Activated CD4-positive, CD25-positive, alpha-beta regulatory T cell treated with anti-CD3 and anti-CD28 coated beads, Interleukin-2, amount 50 U/mL, for 72 hours (primary cell): ENCODE data around the gene NUDT8.
"Not testable (repeated sequence)": the region's sequence is repeated elsewhere in the genome, so short reads cannot be mapped to it uniquely, and the experiment has no call there.

Source experiments
- DNase-seq: peaks from one replicate; pipeline ENCODE4 v3.0.0; 2021

The NUDT8 gene, protein sequence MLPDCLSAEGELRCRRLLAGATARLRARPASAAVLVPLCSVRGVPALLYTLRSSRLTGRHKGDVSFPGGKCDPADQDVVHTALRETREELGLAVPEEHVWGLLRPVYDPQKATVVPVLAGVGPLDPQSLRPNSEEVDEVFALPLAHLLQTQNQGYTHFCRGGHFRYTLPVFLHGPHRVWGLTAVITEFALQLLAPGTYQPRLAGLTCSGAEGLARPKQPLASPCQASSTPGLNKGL

GRCh38 chr11:67629386-67630227 lies at the start of gene NUDT8:
NUDT8 (minus strand) TSS chr11:67629937; CDS start chr11:67629911, 26 bp downstream.
- DNase-seq: peak; percentile 94

DNA sequence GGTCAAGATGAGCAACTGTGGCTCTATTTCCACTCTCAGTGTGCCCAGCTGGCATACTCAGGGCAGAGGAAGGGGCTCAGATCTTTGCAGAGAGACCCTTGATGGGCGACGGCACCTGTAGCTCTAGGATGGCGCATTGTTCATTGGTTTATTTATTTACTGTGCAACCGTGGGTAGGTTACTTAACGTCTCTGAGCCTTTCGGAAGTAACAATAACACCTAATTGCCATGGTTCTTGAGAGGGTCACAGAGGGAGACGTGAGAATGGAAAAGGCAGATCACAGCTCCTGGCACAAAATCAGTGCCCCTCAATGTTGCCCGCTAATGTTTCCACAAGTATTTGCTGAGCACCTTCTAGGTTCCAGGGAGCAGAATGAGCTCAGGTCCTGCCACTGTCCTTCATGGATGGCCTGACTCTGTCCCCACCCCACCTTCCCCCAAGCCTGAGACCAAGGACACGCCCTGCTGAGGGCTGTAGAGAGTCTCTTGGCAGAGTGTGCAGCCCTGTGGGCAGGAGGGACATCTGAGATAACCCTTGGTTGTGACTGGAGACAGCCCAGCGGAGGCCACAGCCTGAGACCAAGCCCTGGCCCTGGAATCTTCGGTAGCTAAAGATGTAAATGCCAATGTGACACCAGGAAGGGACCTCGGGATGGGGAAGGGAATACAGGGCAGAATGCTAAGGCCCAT lies 45.5 kb upstream of the NUDT8 start:
- no peak for DNase-seq

GRCh38 chr11:67674442-67674871 lies 44.7 kb upstream of the NUDT8 start, which contains the start of gene ALDH3B2:
ALDH3B2 (minus strand) TSS chr11:67674623; CDS start chr11:67666935, 7,688 bp downstream.
- DNase-seq: no peak

DNA sequence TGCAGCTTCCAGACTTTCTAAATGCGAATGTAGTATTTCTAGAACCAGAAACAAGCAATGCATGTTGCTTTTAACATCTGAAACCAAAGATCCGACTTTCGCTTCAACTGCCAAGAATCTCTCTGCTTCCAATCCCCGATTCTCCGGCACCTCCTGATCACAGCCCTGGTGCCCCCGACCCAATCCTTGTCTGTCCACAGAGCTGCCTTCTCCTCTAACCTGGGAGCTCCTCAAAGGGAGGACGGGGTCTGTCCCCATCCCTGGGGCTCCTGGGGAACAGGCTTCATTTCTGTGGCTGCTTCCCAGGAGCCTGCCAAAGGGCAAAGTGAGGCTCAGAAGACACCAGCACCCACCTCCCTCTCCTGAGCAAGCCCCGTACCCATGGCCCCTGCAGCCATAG lies 44.2 kb upstream of the NUDT8 start:
- no peak for DNase-seq

- no peak for DNase-seq
Measured at GRCh38 chr11:67673358-67673757, 43.6 kb upstream of the NUDT8 start.

- no peak for DNase-seq
Measured at GRCh38 chr11:67671211-67671520, 41.4 kb upstream of the NUDT8 start.

DNA sequence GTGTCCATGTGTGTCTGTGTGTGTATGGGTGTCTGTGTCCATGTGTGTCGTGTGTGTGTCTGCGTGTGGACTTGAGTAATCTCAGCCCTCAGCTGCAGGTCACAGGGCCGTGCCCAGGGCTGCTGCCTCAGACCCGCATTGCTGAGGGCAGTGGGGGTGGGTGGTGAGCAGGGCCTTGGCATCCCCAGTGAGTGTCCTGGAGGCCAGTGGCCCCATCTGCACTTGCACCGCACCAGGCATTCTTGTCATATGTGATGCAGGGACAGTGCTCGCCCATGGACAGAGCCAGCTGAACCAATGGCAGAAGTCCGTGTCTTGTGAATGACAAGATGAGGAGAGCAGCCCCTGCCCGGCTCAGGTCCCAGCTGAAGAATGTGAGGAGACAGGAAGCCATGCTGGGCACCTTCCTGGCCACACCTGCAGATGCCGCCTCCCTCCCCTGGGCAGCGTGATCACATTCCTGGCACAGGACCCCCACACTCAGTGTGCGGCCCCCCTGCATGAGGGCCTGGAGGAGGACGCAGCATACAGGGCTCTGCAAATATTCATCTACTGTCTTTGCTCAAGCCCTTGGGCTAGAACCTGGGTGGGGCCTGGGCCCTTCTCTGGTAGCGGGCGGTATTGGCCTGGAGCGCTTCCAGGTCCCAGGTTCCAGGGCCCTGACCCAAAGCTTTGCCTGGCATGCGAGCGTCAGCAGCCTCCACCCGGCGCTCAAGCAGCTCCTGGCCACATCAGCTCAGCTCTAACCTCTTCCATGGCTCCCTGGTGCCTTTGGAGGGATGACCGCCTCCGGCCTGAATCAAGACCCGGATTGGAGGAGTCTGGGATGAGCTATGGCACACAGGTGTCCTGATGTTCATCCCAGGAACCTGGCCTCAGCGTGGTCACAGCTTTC lies 40.8 kb upstream of the NUDT8 start:
- DNase-seq: no peak

DNA sequence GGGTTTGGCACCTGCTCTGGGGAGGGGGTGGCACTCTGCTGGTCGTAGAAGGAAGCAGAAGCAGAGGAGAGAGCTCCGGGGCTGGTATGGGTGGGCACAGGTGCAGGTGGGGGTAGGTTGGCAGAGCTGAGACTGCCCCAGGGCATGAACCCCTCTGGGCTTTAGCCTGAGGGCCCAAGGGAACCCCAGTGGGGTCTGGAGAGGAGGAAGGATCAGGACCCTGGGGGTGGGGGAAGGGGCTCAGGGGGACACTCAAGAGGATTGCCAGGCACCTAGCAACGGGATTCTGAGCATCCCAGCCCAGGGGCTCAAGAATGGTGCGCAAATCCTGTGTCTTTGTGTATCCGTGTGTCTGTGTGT lies 38.4 kb upstream of the NUDT8 start:
- no peak for DNase-seq

DNA sequence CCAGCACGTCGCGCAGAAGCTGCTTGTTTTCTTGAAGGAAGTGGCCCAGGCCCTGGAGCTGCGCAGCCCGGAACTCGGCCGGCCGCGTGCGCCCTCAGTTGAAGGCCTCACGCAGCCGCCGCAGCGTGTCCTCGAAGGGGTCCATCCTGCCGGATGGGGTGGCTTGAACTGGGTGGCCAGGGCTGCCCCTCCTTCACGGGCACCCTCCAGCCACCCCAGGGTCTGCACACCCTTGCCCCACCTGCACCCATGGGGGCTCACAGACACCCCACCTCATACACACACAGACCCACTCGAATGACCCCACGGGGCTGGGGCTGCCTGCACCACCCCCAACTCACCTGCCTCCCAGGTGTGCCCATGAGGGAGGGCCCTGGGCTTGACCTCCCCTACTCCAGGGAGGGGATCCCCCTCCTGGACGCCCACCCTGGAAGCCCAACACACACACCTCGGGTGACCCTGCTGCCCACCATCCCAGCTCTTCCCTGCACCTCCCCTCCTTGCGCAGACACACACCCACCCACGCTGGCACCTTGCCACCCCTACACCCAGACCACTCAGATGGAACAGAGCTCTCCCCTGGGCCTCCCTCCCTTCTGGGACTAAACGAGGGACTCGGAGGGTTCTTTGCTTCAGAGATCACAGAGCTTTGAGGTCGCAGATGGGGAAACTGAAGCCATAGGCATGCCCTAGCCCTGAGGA lies 37.9 kb upstream of the NUDT8 start:
- DNase-seq: no peak

DNA sequence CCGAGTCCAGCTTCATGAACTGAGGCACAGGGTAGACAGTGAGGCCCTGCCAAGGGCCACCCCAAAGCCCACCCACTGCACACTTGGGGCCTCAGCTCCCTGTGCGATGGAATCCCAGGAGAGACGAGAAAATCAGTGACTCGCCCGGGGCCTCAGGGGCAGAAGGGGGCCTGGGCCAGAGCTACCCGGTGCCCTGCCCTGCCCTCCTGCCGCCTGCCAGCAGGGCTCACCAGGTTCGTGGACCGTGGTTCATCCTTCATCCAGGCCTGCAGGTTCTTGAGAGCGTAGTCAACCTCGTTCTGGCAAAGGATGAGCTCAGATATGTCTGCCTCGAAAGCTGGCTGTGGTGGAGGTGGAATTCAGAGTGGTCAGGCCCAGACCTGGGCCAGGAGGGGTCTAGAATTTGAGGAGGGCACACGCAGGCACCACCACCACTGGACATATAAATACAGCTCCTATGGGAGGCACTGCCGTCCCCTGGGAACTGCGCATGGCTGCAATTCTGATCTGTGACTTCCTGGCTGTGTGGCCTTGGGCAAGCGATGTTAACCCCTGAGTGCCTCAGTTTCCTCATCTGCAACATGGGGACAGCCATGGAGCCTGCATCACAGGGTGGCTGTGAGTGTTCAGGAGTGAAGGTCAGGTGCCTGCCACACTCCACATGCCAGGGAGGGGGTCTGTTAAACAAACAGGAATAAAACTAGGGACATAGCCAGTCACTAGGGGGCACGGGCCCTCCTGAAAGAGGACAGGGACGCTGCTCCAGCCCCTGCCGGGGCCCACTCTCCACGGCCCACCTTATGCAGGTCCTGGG lies 37.1 kb upstream of the NUDT8 start:
- no peak for DNase-seq

- no peak for DNase-seq
Measured at GRCh38 chr11:67666303-67666645, 36.5 kb upstream of the NUDT8 start.

DNA sequence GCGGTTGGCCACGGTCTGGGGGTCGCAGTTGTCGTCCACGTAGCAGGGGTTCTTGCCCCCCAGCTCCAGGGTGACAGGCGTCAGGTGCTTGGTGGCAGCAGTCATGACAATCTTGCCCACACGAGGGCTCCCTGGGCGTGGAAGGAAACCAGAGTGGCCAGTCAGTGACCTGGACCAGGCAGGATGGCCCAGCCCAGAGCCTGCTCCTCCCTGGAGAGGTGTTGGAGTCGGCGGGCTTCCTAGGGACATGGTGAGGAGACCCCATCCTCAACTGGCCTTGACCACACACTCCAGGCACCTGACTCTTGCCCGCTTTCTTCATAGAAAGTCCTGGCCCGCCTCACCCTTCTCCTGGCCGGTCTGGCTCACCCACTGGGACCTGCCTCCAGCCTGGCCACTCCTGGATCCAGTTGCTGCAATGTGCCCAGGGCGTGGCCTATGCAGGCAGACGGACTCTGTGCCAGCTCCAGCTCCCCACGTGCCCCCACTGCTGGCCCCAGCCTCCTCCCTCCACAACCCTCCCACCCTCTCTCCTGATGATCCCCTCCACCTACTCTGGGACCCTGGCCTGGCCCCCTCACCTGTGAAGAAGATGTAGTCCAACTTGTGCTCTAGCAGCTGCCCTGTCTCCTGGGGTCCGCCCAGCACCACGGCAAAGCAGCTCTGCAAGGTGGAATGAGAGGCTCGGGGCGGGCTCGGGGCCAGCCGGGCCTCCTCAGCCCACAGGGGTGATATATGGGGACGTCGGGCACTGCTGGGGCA lies 36.0 kb upstream of the NUDT8 start:
- DNase-seq: no peak

DNA sequence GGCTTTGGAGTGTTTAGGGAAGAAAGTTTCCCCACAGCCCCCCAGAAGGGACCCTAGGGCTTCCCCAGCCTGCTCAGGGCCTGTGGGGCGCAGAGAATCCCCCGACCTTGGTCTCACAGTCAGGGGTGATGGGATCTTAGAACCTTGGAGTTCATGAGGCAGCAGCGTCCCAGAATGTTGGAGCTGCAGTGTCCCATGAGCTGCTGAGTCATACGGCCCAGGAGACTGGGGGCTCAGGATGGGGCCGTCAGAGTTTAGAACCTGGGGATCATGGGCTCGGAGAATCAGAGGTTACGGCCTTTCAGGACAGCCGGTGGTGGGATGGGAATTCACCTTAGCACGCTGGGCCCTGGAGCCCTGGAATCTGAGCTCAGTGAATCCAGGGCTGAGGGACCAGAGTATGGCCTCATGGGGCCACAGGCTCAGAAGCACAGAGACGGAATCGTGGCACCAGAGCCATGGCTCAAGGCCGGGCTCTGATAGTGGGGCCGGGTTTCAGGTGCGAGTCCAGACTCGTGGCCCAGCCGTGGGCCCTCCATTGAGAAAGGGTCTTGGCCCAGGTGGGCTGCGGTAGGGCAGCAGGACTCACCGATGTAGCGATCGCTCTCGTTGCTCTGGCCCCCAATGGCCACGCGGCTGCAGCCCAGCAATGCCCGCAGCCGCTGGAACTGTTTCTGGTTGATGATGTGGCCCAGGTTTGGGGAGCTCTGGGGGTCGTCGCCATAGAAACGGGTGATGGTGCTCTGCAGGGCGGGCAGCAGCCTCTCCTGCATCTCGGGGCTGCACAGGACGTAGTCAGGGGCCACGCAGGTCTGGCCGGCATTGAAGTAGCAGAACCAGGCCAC lies 35.2 kb upstream of the NUDT8 start:
- no peak for DNase-seq

GRCh38 chr11:67664213-67664585 lies 34.5 kb upstream of the NUDT8 start:
- DNase-seq: no peak

DNA sequence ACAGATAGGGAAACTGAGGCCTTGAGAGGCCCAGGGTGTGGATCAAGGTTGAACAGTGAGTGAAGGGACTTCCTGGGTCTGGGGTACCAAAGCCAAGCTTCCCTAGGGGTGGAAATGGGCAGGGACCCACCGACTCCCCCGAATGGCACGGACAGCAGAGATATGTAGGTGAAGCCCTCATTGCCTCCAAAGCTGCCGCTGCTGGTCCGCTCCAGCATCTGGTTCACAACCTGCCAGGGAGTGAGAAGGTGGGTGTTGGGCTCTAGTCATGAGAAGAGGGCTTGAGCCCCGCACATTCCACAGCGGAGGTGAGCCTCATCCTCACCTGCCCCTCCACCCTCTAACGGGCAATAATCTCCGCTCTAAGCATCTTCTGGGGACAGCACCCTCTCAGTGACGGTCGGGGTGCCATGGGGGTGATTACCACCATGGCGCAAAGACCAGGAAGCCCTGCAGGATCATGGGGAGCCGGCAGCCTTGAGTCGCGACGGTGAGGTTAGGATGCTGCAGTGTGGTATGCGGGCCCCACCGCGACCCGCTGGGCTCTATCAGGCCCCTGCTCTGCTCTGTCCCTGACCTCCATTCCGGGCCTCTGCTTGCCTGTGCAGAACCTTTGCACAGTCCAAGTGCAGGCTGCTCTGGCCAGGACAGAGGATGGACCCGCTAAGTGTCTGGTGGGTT lies 33.9 kb upstream of the NUDT8 start:
- no peak for DNase-seq

- no peak for DNase-seq
Measured at GRCh38 chr11:67662835-67663531, 33.2 kb upstream of the NUDT8 start.

GRCh38 chr11:67662142-67662834 lies 32.6 kb upstream of the NUDT8 start:
- no peak for DNase-seq

- DNase-seq: not testable (repeated sequence)
Measured at GRCh38 chr11:67660752-67661151, 31.0 kb upstream of the NUDT8 start.
